HEK293 (cell line): Measurements from ENCODE around the gene CLINT1.

Source experiments
- TCF7L2 ChIP-seq: IDR thresholded peaks from 2 replicates; pipeline ENCODE4 v1.6.1; 2011; ENCODE audit warnings: low read depth, mild to moderate bottlenecking, inconsistent platforms, low read length, moderate library complexity, borderline replicate concordance
- ZIC2 ChIP-seq: fragments of 450-650 bp; formaldehyde crosslinking; IDR thresholded peaks from 2 replicates; pipeline ENCODE4 v1.5.1; 2016; ENCODE audit warnings: missing biosample characterization, missing genetic modification characterization
- ZNF549 ChIP-seq: fragments of 450-650 bp; IDR thresholded peaks from 2 replicates; pipeline ENCODE4 v1.5.1; 2018; ENCODE audit warnings: missing biosample characterization, missing genetic modification characterization, mild to moderate bottlenecking, inconsistent platforms, moderate library complexity
- TF ChIP-seq, protein P1 (sequence below): fragments of 450-650 bp; formaldehyde crosslinking; IDR thresholded peaks from 2 replicates; pipeline ENCODE4 v1.5.1; 2016; ENCODE audit warnings: missing biosample characterization, missing genetic modification characterization

DNA sequence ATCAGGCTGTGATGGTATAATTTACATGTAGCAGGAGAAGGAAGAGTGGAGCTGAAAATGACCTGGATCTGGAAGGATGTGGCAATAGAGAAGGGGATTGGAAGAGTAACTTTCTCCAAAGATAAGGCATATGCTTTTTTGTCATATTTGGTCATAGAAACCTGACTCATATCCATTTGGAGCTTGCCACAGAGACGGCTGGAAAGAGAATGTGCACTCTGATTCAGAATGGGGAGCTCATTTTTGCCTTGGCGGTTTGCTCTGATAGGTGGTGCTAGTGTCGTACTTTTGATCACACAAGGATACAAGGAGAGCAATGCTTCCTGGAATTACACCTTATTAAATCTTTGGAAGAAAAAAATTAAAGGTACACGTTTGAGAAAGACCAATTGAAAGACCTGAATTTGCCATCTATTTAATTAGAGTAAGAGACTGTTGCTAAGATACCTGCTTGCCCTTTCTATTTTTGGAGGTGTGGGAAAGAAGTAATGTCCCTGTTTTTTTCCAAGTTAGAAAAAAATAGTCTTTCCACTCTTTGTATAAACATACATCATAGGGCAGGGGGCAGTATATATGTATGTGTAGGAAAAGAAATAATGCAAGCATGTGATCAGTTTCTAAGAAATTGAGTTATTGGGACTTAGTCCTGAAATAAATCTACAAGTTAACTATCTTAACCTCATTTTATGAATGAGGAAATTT lies 110.0 kb downstream of the CLINT1 start:
- no peak for TF ChIP-seq ZIC2 (tag by site-specific recombination)
- TF ChIP-seq ZNF549, result no peak
- TF ChIP-seq, protein P1, sequence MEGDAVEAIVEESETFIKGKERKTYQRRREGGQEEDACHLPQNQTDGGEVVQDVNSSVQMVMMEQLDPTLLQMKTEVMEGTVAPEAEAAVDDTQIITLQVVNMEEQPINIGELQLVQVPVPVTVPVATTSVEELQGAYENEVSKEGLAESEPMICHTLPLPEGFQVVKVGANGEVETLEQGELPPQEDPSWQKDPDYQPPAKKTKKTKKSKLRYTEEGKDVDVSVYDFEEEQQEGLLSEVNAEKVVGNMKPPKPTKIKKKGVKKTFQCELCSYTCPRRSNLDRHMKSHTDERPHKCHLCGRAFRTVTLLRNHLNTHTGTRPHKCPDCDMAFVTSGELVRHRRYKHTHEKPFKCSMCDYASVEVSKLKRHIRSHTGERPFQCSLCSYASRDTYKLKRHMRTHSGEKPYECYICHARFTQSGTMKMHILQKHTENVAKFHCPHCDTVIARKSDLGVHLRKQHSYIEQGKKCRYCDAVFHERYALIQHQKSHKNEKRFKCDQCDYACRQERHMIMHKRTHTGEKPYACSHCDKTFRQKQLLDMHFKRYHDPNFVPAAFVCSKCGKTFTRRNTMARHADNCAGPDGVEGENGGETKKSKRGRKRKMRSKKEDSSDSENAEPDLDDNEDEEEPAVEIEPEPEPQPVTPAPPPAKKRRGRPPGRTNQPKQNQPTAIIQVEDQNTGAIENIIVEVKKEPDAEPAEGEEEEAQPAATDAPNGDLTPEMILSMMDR (tag by site-specific recombination), result no peak
- no peak for TF ChIP-seq TCF7L2
